Measurements from ENCODE around the gene OVCA2. TPM values are rescaled to one million over a fixed set of nuclear protein-coding genes. Genes with fewer than 3 reads are reported as not detected.

OVCA2 gene
- total and polyA plus RNA-seq, 10 donors = 20.9 to 68.8 (median 35.6) TPM

DNA sequence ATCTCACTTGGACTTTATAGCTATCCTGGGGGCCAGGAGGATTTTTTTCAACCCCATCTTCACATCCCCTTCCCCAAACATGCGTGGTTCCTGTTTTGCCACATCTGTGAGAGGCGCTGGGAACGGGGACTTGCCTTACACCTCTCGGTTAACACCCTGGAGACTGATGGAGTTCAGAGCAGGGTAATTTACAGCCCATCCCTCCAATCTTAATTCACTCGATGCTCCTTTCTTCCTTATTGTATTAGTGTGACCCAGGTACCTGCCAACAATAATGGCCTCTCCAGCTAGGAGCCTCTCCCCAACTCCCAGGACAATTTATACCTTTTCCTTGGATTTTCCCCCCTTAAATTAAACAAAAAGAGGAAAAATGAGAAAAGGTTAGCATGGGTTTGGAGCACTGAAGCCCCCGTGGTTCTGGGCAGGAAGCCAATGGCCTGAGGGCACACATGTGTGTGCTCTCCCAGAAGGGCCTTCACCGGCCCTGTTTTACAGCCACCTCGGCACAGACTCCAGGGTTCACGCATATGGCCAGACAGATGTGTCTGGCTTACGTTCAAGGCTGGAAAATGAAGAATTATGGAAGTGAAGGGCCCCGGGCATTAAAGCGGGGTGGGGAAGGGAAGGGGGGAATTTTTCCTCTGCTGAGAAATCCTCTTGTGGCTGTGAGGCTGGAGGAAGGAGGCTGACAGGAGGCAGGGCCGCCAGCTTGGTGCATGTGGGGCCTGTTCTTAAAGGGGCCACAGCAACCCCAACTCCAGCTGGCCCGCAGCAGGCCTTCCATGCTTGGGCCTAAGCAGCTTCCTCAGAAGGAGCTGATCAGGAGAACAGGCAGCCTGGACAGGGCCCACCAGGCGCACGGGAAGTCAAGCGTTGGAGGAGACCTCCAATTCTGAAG is 34.5 kb downstream of the OVCA2 start:
- peak overlapping the region in 7 of 8 donors; percentile 22 to 79 (median 70) for H3K27ac ChIP-seq
- WGBS, 5 donors = 50 to 61% (median 57%) methylated on average over 15 to 17 of the region's 17 CpGs
- intact Hi-C loops (cut with DNase I; ENCODE audit: low total_unique reads) = no loop called here

DNA sequence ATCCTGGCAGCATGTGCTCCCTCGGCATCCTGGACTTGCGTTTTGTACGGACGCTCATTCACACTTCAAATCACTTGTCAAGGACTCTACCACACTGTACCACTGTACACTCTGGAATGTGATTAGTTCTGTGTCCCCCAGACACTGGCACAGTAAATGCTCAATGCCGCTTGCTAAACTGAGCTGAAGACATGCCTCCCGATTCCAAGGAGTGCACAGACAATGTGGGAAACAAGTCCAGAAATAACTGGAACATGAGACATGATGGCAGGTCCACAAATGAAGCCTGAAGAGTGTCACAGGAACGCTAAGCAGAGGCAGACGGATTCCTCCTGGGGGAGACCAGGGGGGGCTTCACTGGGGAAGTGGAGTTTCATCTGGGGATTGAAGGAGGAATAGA is 35.2 kb downstream of the OVCA2 start:
- TF ChIP-seq POLR2AphosphoS5 (IDR thresholded peaks at IDR 0.05) (no peak), POLR2A (IDR thresholded peaks at IDR 0.05) (no peak)
- TF ChIP-seq, protein P1, sequence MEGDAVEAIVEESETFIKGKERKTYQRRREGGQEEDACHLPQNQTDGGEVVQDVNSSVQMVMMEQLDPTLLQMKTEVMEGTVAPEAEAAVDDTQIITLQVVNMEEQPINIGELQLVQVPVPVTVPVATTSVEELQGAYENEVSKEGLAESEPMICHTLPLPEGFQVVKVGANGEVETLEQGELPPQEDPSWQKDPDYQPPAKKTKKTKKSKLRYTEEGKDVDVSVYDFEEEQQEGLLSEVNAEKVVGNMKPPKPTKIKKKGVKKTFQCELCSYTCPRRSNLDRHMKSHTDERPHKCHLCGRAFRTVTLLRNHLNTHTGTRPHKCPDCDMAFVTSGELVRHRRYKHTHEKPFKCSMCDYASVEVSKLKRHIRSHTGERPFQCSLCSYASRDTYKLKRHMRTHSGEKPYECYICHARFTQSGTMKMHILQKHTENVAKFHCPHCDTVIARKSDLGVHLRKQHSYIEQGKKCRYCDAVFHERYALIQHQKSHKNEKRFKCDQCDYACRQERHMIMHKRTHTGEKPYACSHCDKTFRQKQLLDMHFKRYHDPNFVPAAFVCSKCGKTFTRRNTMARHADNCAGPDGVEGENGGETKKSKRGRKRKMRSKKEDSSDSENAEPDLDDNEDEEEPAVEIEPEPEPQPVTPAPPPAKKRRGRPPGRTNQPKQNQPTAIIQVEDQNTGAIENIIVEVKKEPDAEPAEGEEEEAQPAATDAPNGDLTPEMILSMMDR (IDR thresholded peaks at IDR 0.05 in 8 of 11, conservative IDR thresholded peaks at IDR 0.05 in 3 of 11) = no peak
- WGBS, 5 donors = 80 to 99% (median 87%) methylated on average over 8 of the region's 8 CpGs
- DNase-seq = no peak
- H3K27ac ChIP-seq = peak overlapping the region in 4 of 8 donors; percentile 54 to 75 (median 70)
- intact Hi-C loops (cut with DNase I; ENCODE audit: low total_unique reads) = no loop called here
- H3K36me3 ChIP-seq = peaks cover 0 to 75% (median 29%) of the 10 kb centered on the region in 6 donors
- H3K9me3 ChIP-seq = no peaks in the 10 kb centered on the region
- H3K4me1 ChIP-seq = peaks cover 14 to 64% (median 33%) of the 10 kb centered on the region in 6 donors
- H3K27me3 ChIP-seq (replicated peaks in 1 of 7) = no peaks in the 10 kb centered on the region
- no peak overlapping the region for H3K4me3 ChIP-seq

More for the DNA sequence above, 34.5 kb downstream of the OVCA2 start:
- peaks cover 0 to 75% (median 24%) of the 10 kb centered on the region in 6 donors for H3K36me3 ChIP-seq
- DNase-seq = no peak
- H3K4me1 ChIP-seq = peaks cover 9 to 64% (median 38%) of the 10 kb centered on the region in 6 donors
- no peaks in the 10 kb centered on the region for H3K9me3 ChIP-seq
- no peaks in the 10 kb centered on the region for H3K27me3 ChIP-seq (replicated peaks in 1 of 7)
- TF ChIP-seq POLR2A (IDR thresholded peaks at IDR 0.05) (no peak), POLR2AphosphoS5 (IDR thresholded peaks at IDR 0.05) (no peak)
- TF ChIP-seq, protein P1 (IDR thresholded peaks at IDR 0.05 in 8 of 11, conservative IDR thresholded peaks at IDR 0.05 in 3 of 11) = no peak
- no peak overlapping the region for H3K4me3 ChIP-seq

DNA sequence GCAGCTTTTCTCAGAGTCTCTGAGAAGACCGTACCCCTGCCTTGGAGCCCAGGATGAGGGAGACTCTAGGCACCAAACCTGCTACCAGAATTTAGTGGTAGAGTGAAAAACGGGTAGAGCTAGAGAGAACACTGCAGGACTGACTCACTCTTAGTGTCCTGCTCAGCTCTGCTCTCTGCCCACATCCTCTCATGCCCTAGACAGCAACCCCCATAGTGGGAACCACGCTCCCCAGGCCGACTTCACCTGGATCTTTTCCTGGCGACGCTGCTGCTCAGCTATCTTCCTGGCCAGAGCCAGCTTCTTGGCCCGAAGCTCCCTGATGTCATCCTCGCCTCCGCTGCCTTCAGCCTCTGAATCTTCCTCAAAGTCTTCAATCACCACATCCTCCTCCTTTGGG is 39.7 kb downstream of the OVCA2 start:
- H3K27me3 ChIP-seq (replicated peaks in 1 of 7) = no peaks in the 10 kb centered on the region
- DNase-seq = no peak
- H3K36me3 ChIP-seq = peaks cover 0 to 75% (median 29%) of the 10 kb centered on the region in 6 donors
- H3K9me3 ChIP-seq = no peaks in the 10 kb centered on the region
- intact Hi-C loops (cut with DNase I; ENCODE audit: low total_unique reads) = no loop called here
- H3K4me1 ChIP-seq = peaks cover 34 to 64% (median 45%) of the 10 kb centered on the region in 6 donors
- WGBS, 5 donors = 80 to 90% (median 84%) methylated on average over 9 of the region's 9 CpGs
- no peak overlapping the region for H3K4me3 ChIP-seq
- peak overlapping the region in 7 of 8 donors; percentile 8 to 90 (median 82) for H3K27ac ChIP-seq
- TF ChIP-seq POLR2A (IDR thresholded peaks at IDR 0.05) (no peak), POLR2AphosphoS5 (IDR thresholded peaks at IDR 0.05) (no peak)
- TF ChIP-seq, protein P1 (IDR thresholded peaks at IDR 0.05 in 8 of 11, conservative IDR thresholded peaks at IDR 0.05 in 3 of 11) = no peak

Measured in spleen (tissue), 11 donors.